ENCODE data around the gene FHIT.

FHIT gene

GRCh38 chr3:59775106-59775505, 1476.1 kb downstream of the FHIT start:
- Histone ChIP-seq H3K27ac (ENCODE audit: low read depth, low read length) (no peak overlapping the region), H3K9ac (ENCODE audit: low read length) (no peak overlapping the region), H3K27me3 (ENCODE audit: control insufficient read depth, insufficient read depth, low read length) (no peaks in the 10 kb centered on the region), H3K9me3 (ENCODE audit: control insufficient read depth, insufficient read depth, low read depth, low read length) (no peaks in the 10 kb centered on the region), H3K4me1 (ENCODE audit: control insufficient read depth, insufficient read depth, low read length) (peaks cover 3% of the 10 kb centered on the region; the same call in 1 of the 2 replicates), H3K4me3 (ENCODE audit: low read depth, low read length) (no peak overlapping the region), H3K36me3 (ENCODE audit: control insufficient read depth, insufficient read depth, low read length) (no peaks in the 10 kb centered on the region)

GRCh38 chr3:59774634-59775033, 1476.6 kb downstream of the FHIT start:
- H3K4me3 ChIP-seq (ENCODE audit: low read depth, low read length): no peak overlapping the region
- H3K27ac ChIP-seq (ENCODE audit: low read depth, low read length): no peak overlapping the region
- no peak overlapping the region for H3K9ac ChIP-seq (ENCODE audit: low read length)
- no peaks in the 10 kb centered on the region for H3K36me3 ChIP-seq (ENCODE audit: control insufficient read depth, insufficient read depth, low read length)
- H3K9me3 ChIP-seq (ENCODE audit: control insufficient read depth, insufficient read depth, low read depth, low read length): no peaks in the 10 kb centered on the region
- H3K4me1 ChIP-seq (ENCODE audit: control insufficient read depth, insufficient read depth, low read length): peaks cover 3% of the 10 kb centered on the region; the same call in 1 of the 2 replicates
- no peaks in the 10 kb centered on the region for H3K27me3 ChIP-seq (ENCODE audit: control insufficient read depth, insufficient read depth, low read length)

- Histone ChIP-seq H3K27ac (ENCODE audit: low read depth, low read length) (no peak overlapping the region), H3K4me1 (ENCODE audit: control insufficient read depth, insufficient read depth, low read length) (peaks cover 3% of the 10 kb centered on the region; the same call in 1 of the 2 replicates)
Measured at GRCh38 chr3:59774000-59774399, 1477.3 kb downstream of the FHIT start.

GRCh38 chr3:59772416-59773408, 1478.5 kb downstream of the FHIT start:
- no peak overlapping the region for H3K9ac ChIP-seq (ENCODE audit: low read length)
- H3K4me1 ChIP-seq (ENCODE audit: control insufficient read depth, insufficient read depth, low read length): peaks cover 3% of the 10 kb centered on the region; the same call in 1 of the 2 replicates
- no peak overlapping the region for H3K27ac ChIP-seq (ENCODE audit: low read depth, low read length)

More at GRCh38 chr3:59774000-59774399, 1477.3 kb downstream of the FHIT start:
- Histone ChIP-seq H3K9me3 (ENCODE audit: control insufficient read depth, insufficient read depth, low read depth, low read length) (no peaks in the 10 kb centered on the region), H3K9ac (ENCODE audit: low read length) (no peak overlapping the region), H3K27me3 (ENCODE audit: control insufficient read depth, insufficient read depth, low read length) (no peaks in the 10 kb centered on the region), H3K4me3 (ENCODE audit: low read depth, low read length) (no peak overlapping the region), H3K36me3 (ENCODE audit: control insufficient read depth, insufficient read depth, low read length) (no peaks in the 10 kb centered on the region)

GRCh38 chr3:59771768-59772181, 1479.5 kb downstream of the FHIT start:
- Histone ChIP-seq H3K4me3 (ENCODE audit: low read depth, low read length) (no peak overlapping the region), H3K27ac (ENCODE audit: low read depth, low read length) (no peak overlapping the region), H3K9me3 (ENCODE audit: control insufficient read depth, insufficient read depth, low read depth, low read length) (no peaks in the 10 kb centered on the region), H3K27me3 (ENCODE audit: control insufficient read depth, insufficient read depth, low read length) (no peaks in the 10 kb centered on the region), H3K4me1 (ENCODE audit: control insufficient read depth, insufficient read depth, low read length) (peaks cover 3% of the 10 kb centered on the region; the same call in 1 of the 2 replicates), H3K36me3 (ENCODE audit: control insufficient read depth, insufficient read depth, low read length) (no peaks in the 10 kb centered on the region), H3K9ac (ENCODE audit: low read length) (no peak overlapping the region)

More at GRCh38 chr3:59772416-59773408, 1478.5 kb downstream of the FHIT start:
- H3K27me3 ChIP-seq (ENCODE audit: control insufficient read depth, insufficient read depth, low read length): no peaks in the 10 kb centered on the region
- H3K4me3 ChIP-seq (ENCODE audit: low read depth, low read length): no peak overlapping the region
- no peaks in the 10 kb centered on the region for H3K36me3 ChIP-seq (ENCODE audit: control insufficient read depth, insufficient read depth, low read length)
- no peaks in the 10 kb centered on the region for H3K9me3 ChIP-seq (ENCODE audit: control insufficient read depth, insufficient read depth, low read depth, low read length)

GRCh38 chr3:59769127-59769750, 1482.0 kb downstream of the FHIT start:
- Histone ChIP-seq H3K9me3 (ENCODE audit: control insufficient read depth, insufficient read depth, low read depth, low read length) (no peaks in the 10 kb centered on the region), H3K36me3 (ENCODE audit: control insufficient read depth, insufficient read depth, low read length) (no peaks in the 10 kb centered on the region), H3K9ac (ENCODE audit: low read length) (no peak overlapping the region), H3K27ac (ENCODE audit: low read depth, low read length) (no peak overlapping the region), H3K4me1 (ENCODE audit: control insufficient read depth, insufficient read depth, low read length) (peaks cover 3% of the 10 kb centered on the region; the same call in 1 of the 2 replicates), H3K27me3 (ENCODE audit: control insufficient read depth, insufficient read depth, low read length) (no peaks in the 10 kb centered on the region), H3K4me3 (ENCODE audit: low read depth, low read length) (no peak overlapping the region)

GRCh38 chr3:59766200-59766872, 1484.9 kb downstream of the FHIT start:
- Histone ChIP-seq H3K9me3 (ENCODE audit: control insufficient read depth, insufficient read depth, low read depth, low read length) (no peaks in the 10 kb centered on the region), H3K27me3 (ENCODE audit: control insufficient read depth, insufficient read depth, low read length) (no peaks in the 10 kb centered on the region), H3K36me3 (ENCODE audit: control insufficient read depth, insufficient read depth, low read length) (no peaks in the 10 kb centered on the region), H3K27ac (ENCODE audit: low read depth, low read length) (no peak overlapping the region), H3K4me1 (ENCODE audit: control insufficient read depth, insufficient read depth, low read length) (no peaks in the 10 kb centered on the region), H3K4me3 (ENCODE audit: low read depth, low read length) (no peak overlapping the region), H3K9ac (ENCODE audit: low read length) (no peak overlapping the region)

- Histone ChIP-seq H3K4me3 (ENCODE audit: low read depth, low read length) (no peak overlapping the region), H3K27me3 (ENCODE audit: control insufficient read depth, insufficient read depth, low read length) (no peaks in the 10 kb centered on the region), H3K36me3 (ENCODE audit: control insufficient read depth, insufficient read depth, low read length) (no peaks in the 10 kb centered on the region), H3K9ac (ENCODE audit: low read length) (no peak overlapping the region), H3K9me3 (ENCODE audit: control insufficient read depth, insufficient read depth, low read depth, low read length) (no peaks in the 10 kb centered on the region), H3K4me1 (ENCODE audit: control insufficient read depth, insufficient read depth, low read length) (peaks cover 8% of the 10 kb centered on the region), H3K27ac (ENCODE audit: low read depth, low read length) (no peak overlapping the region)
Measured at GRCh38 chr3:59764171-59764570, 1487.1 kb downstream of the FHIT start.

GRCh38 chr3:59762941-59763340, 1488.3 kb downstream of the FHIT start:
- no peaks in the 10 kb centered on the region for H3K9me3 ChIP-seq (ENCODE audit: control insufficient read depth, insufficient read depth, low read depth, low read length)
- no peak overlapping the region for H3K9ac ChIP-seq (ENCODE audit: low read length)
- no peak overlapping the region for H3K27ac ChIP-seq (ENCODE audit: low read depth, low read length)
- H3K36me3 ChIP-seq (ENCODE audit: control insufficient read depth, insufficient read depth, low read length): no peaks in the 10 kb centered on the region
- H3K27me3 ChIP-seq (ENCODE audit: control insufficient read depth, insufficient read depth, low read length): no peaks in the 10 kb centered on the region
- H3K4me1 ChIP-seq (ENCODE audit: control insufficient read depth, insufficient read depth, low read length): peaks cover 14% of the 10 kb centered on the region
- H3K4me3 ChIP-seq (ENCODE audit: low read depth, low read length): no peak overlapping the region

- Histone ChIP-seq H3K27me3 (ENCODE audit: control insufficient read depth, insufficient read depth, low read length) (no peaks in the 10 kb centered on the region), H3K9ac (ENCODE audit: low read length) (no peak overlapping the region), H3K9me3 (ENCODE audit: control insufficient read depth, insufficient read depth, low read depth, low read length) (no peaks in the 10 kb centered on the region), H3K4me3 (ENCODE audit: low read depth, low read length) (no peak overlapping the region), H3K27ac (ENCODE audit: low read depth, low read length) (no peak overlapping the region), H3K4me1 (ENCODE audit: control insufficient read depth, insufficient read depth, low read length) (peaks cover 15% of the 10 kb centered on the region), H3K36me3 (ENCODE audit: control insufficient read depth, insufficient read depth, low read length) (no peaks in the 10 kb centered on the region)
Measured at GRCh38 chr3:59759298-59760031, 1491.8 kb downstream of the FHIT start.
